ENCODE measurements around the gene PTPRR. TPM values are rescaled to one million over a fixed set of nuclear protein-coding genes. Genes with fewer than 3 reads are reported as not detected.

The PTPRR gene
- total and polyA plus RNA-seq, 2 of the 4 experiments (the other 2 are of a cell fraction), result 0.18 to 0.21 TPM

- H3K79me1 ChIP-seq (ENCODE audit: low read depth in 1 of 2, low read length in 2 of 2), result no peaks in the 10 kb centered on the region
- intact Hi-C loops (cut with micrococcal nuclease), result no loop called here
- no peak for ATAC-seq (ENCODE audit: low read depth)
These were observed 225.0 kb downstream of the PTPRR start for GRCh38 chr12:70695361-70696023.

More at GRCh38 chr12:70695361-70696023, 225.0 kb downstream of the PTPRR start:
- H3K14ac ChIP-seq (replicated peaks; ENCODE audit: low read depth, low read length), result no peak overlapping the region
- H2AFZ ChIP-seq (replicated peaks; ENCODE audit: low read length, poor library complexity), result no peak overlapping the region
- H3K23ac ChIP-seq (ENCODE audit: low read depth, low read length), result no peak overlapping the region
- no peak overlapping the region for H2BK120ac ChIP-seq (ENCODE audit: low read depth, low read length)
- no peak overlapping the region for H3K56ac ChIP-seq (ENCODE audit: extremely low read depth, insufficient read depth, low read length)
- H3K9ac ChIP-seq (ENCODE audit: low read depth, low read length), result no peak overlapping the region
- in situ Hi-C loops (cut with MboI; ENCODE audit: low sequenced_read_pairs) (no loop called here), dilution Hi-C loops (cut with HindIII; ENCODE audit: low sequenced_read_pairs, unreplicated experiment) (no loop called here)
- no peak overlapping the region for H2AK5ac ChIP-seq (ENCODE audit: low read depth, low read length)
- no CpG with 5 or more reads among the region's 3 CpGs for WGBS, 2 experiments (ENCODE audit: extremely low coverage in 2 of 2, insufficient read length in 1 of 2)
- H3K4me3 ChIP-seq (ENCODE audit: insufficient read depth, low read depth, low read length), result no peak overlapping the region
- ChIA-PET CTCF (interaction anchor here (0.6 to 0.7 kb wide), 2 partner anchors 8 to 501 kb away, joined by 4 to 6 read pairs; no protein-coding TSS in a partner anchor), POLR2A (ENCODE audit: unreplicated experiment) (no interaction called here)
- H3K9me3 ChIP-seq (ENCODE audit: control insufficient read depth, insufficient read depth, low read length), result no peaks in the 10 kb centered on the region
- no peak overlapping the region for H3K27ac ChIP-seq (ENCODE audit: insufficient read depth, low read length)
- no peak overlapping the region for H4K91ac ChIP-seq (ENCODE audit: insufficient read depth, low read depth, low read length)
- H3K36me3 ChIP-seq (ENCODE audit: control insufficient read depth, insufficient read depth, low read length), result no peaks in the 10 kb centered on the region
- BruUV-seq (replicated peaks), result no TSS peak
- no peak overlapping the region for H2BK20ac ChIP-seq (ENCODE audit: low read depth, low read length)
- no peak overlapping the region for H3K18ac ChIP-seq (ENCODE audit: low read depth, low read length)
- H3K4me2 ChIP-seq (ENCODE audit: low read depth, low read length), result no peak overlapping the region
- no peak overlapping the region for H4K8ac ChIP-seq (ENCODE audit: low read depth in 2 of 2, low read length in 2 of 2)
- H2BK15ac ChIP-seq (ENCODE audit: low read depth, low read length), result no peak overlapping the region
- DNase-seq, result no peak
- no peaks in the 10 kb centered on the region for H4K20me1 ChIP-seq (ENCODE audit: insufficient read depth, low read length)
- no peak for TF ChIP-seq CTCF (conservative IDR thresholded peaks at IDR 0.05; ENCODE audit: low read depth, low read length)
- no peak for TF ChIP-seq MAZ (IDR thresholded peaks at IDR 0.05; ENCODE audit: borderline replicate concordance, low read depth, low read length)
- no peak for TF ChIP-seq SMC3 (IDR thresholded peaks at IDR 0.05; ENCODE audit: low read depth, low read length)
- no peak for TF ChIP-seq POLR2A (IDR thresholded peaks at IDR 0.05; ENCODE audit: low read depth, low read length)
- no peaks in the 10 kb centered on the region for H3K27me3 ChIP-seq (ENCODE audit: control insufficient read depth, insufficient read depth, low read length)
- no peak overlapping the region for H2BK5ac ChIP-seq (ENCODE audit: low read depth, low read length, poor library complexity, severe bottlenecking)
- no peak overlapping the region for H3K4ac ChIP-seq (ENCODE audit: low read depth, low read length)
- no peak overlapping the region for H4K5ac ChIP-seq (ENCODE audit: low read depth, low read length)
- peaks cover 2% of the 10 kb centered on the region; the same call in 1 of the 2 replicates for H3K4me1 ChIP-seq (ENCODE audit: control insufficient read depth, insufficient read depth, low read length)
- no peaks in the 10 kb centered on the region; the same call in 1 of the 2 replicates for H3K9me1 ChIP-seq (ENCODE audit: insufficient read depth, low read length)
- H2AK9ac ChIP-seq (replicated peaks; ENCODE audit: low read depth, low read length, poor library complexity), result no peak overlapping the region

Data from IMR-90 (cell line).